ENCODE measurements around the gene NAV3. TPM values are rescaled to one million over a fixed set of nuclear protein-coding genes. Genes with fewer than 3 reads are reported as not detected.

The NAV3 gene
- total and polyA plus RNA-seq, 5 experiments from 2014 or later: not detected

- H3K27me3 Mint-ChIP-seq: no peaks in the 10 kb centered on the region
- no peak overlapping the region for H3K4me3 Mint-ChIP-seq
- no peaks in the 10 kb centered on the region for H3K36me3 Mint-ChIP-seq
- ATAC-seq: no peak
- peaks cover 0 to 14% (median 4%) of the 10 kb centered on the region in 9 donors for H3K9me3 Mint-ChIP-seq
- H3K27ac Mint-ChIP-seq: no peak overlapping the region
- no peaks in the 10 kb centered on the region for H3K4me1 Mint-ChIP-seq
- no peak for DNase-seq
- POLR2A ChIA-PET: no interaction called here
Observed at GRCh38 chr12:77946541-77947061, 115.9 kb downstream of the NAV3 start.

GRCh38 chr12:77947330-77947729 is 116.6 kb downstream of the NAV3 start:
- H3K27me3 Mint-ChIP-seq: no peaks in the 10 kb centered on the region
- H3K27ac Mint-ChIP-seq: no peak overlapping the region
- H3K36me3 Mint-ChIP-seq: no peaks in the 10 kb centered on the region
- POLR2A ChIA-PET: no interaction called here
- no peaks in the 10 kb centered on the region for H3K4me1 Mint-ChIP-seq
- DNase-seq (no peak), ATAC-seq (no peak)
- H3K9me3 Mint-ChIP-seq: peaks cover 0 to 19% (median 4%) of the 10 kb centered on the region in 9 donors
- H3K4me3 Mint-ChIP-seq: no peak overlapping the region

- DNase-seq (no peak), ATAC-seq (no peak)
- Mint-ChIP-seq H3K36me3 (no peaks in the 10 kb centered on the region), H3K27me3 (no peaks in the 10 kb centered on the region), H3K4me3 (no peak overlapping the region), H3K9me3 (peaks cover 0 to 22% (median 4%) of the 10 kb centered on the region in 9 donors), H3K27ac (no peak overlapping the region), H3K4me1 (no peaks in the 10 kb centered on the region)
- POLR2A ChIA-PET: no interaction called here
Observed at GRCh38 chr12:77947746-77948145, 117.1 kb downstream of the NAV3 start.

DNA sequence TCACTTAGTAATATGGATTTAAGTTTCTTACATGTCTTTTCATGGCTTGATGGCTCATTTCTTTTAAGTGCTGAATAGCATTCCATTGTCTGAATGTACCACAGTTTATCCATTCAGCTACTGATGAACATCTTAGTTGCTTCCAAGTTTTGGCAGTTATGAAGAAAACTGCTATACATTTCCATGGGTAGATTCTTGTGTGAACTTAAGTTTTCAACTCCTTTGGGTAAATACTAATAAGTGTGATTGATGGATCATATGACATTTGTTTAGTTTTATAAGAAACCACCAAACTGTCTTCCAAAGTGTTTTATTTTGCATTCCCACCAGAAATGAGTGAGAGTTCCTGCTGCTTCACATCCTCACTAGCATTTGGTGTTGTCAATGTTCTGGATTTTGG is 119.2 kb downstream of the NAV3 start:
- no peak for DNase-seq
- H3K4me3 Mint-ChIP-seq: no peak overlapping the region
- H3K36me3 Mint-ChIP-seq: no peaks in the 10 kb centered on the region
- ATAC-seq: no peak
- H3K27me3 Mint-ChIP-seq: no peaks in the 10 kb centered on the region
- H3K9me3 Mint-ChIP-seq: peaks cover 0 to 9% (median 4%) of the 10 kb centered on the region in 9 donors
- POLR2A ChIA-PET: no interaction called here
- no peak overlapping the region for H3K27ac Mint-ChIP-seq
- H3K4me1 Mint-ChIP-seq: no peaks in the 10 kb centered on the region

DNA sequence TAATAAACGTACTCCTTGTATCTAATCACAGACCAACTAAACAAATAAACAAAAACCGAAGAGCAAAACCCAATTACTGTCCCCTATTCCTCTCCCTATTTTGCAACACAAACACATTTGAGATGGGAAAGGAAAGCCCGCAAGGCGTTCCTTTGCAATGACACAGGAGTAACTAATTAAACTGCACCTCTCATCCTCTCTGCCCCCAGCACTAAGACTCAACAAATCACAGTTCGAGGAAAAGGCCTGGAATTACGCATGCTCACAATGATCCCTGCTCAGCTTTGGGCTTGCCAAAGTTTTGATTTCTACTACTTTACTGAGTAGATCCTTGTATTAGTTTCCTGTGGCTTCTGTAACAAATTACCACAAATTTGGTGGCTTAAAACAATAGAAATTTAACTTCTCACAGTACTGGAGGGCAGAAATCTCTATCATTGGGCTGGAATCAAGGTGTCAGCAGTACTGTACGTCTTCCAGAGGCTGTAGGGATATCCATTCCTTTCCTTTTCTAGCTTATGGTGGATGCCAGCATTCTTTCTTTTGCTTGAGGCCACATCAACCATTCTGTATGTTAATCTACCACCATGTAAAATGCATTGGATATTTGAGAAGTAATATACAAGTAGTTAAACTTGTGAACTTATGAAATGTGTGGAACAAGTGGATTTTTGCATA is 123.0 kb downstream of the NAV3 start:
- ATAC-seq: no peak

GRCh38 chr12:77954206-77954555 is 123.5 kb downstream of the NAV3 start:
- POLR2A ChIA-PET: no interaction called here
- H3K36me3 Mint-ChIP-seq: no peaks in the 10 kb centered on the region
- no peak overlapping the region for H3K27ac Mint-ChIP-seq
- no peaks in the 10 kb centered on the region for H3K4me1 Mint-ChIP-seq
- ATAC-seq: no peak
- H3K4me3 Mint-ChIP-seq: no peak overlapping the region
- DNase-seq: no peak
- H3K9me3 Mint-ChIP-seq: peaks cover 0 to 10% (median 2%) of the 10 kb centered on the region in 9 donors
- no peaks in the 10 kb centered on the region for H3K27me3 Mint-ChIP-seq

More for the DNA sequence above, 123.0 kb downstream of the NAV3 start:
- H3K4me1 Mint-ChIP-seq: no peaks in the 10 kb centered on the region
- H3K4me3 Mint-ChIP-seq: no peak overlapping the region
- H3K27ac Mint-ChIP-seq: no peak overlapping the region
- DNase-seq: no peak
- POLR2A ChIA-PET: no interaction called here
- H3K9me3 Mint-ChIP-seq: peaks cover 0 to 11% (median 4%) of the 10 kb centered on the region in 9 donors
- no peaks in the 10 kb centered on the region for H3K27me3 Mint-ChIP-seq
- H3K36me3 Mint-ChIP-seq: no peaks in the 10 kb centered on the region

DNA sequence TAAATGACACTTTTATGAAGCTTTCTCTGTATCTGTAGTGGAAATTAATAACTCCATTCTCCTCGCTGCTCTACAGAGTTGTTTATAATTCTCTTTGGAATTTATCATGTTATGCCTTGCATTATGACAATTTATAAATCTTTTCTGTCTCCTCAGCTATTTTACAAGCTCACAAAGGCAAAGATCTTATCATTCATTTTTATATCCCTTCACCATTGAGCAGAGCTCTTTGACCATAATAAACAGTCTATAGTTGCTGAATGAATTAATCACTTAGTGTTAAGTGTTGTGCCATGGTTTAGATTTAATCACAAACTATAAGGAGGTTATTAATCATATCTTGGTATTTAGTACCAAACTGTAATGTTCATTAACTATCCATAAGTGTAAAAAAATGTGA is 126.4 kb downstream of the NAV3 start:
- POLR2A ChIA-PET: no interaction called here
- Mint-ChIP-seq H3K4me3 (no peak overlapping the region), H3K9me3 (peaks cover 0 to 13% (median 3%) of the 10 kb centered on the region in 9 donors), H3K27ac (no peak overlapping the region), H3K36me3 (no peaks in the 10 kb centered on the region), H3K4me1 (no peaks in the 10 kb centered on the region), H3K27me3 (no peaks in the 10 kb centered on the region)
- DNase-seq (no peak), ATAC-seq (no peak)

DNA sequence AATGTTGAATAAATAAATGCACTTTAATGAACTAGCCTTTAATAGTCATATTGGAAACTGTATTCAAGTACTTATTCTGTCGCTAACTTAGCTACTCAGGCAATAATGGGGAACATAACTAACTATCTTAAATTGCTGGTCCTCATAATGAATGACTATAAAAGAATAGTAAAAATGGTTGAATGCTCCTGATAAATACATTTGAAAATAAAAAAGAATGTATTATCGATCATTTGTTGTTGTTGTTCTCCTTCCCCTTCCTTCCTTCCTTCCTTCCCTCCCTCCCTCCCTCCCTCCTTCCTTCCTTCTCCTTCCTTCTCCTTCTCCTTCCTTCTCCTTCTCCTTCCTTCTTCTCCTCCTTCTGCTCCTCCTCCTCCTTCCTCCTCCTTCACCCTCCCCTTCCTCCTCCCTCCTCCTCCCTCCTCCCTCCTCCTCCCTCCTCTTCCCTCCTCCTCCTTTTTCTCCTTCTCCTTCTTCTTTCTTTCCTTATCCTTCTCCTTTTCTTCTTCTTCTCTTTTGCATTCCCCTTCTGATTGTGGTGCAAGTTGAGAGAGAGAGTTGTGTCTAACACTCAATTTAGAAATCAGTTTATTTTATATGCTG is 133.0 kb downstream of the NAV3 start:
- Mint-ChIP-seq H3K4me3 (no peak overlapping the region), H3K27me3 (no peaks in the 10 kb centered on the region), H3K27ac (no peak overlapping the region), H3K36me3 (no peaks in the 10 kb centered on the region), H3K4me1 (no peaks in the 10 kb centered on the region), H3K9me3 (peaks cover 0 to 21% (median 3%) of the 10 kb centered on the region in 9 donors)
- ATAC-seq (no peak), DNase-seq (no peak)
- POLR2A ChIA-PET: no interaction called here

GRCh38 chr12:77965790-77966189 is 135.1 kb downstream of the NAV3 start:
- H3K9me3 Mint-ChIP-seq: peaks cover 0 to 21% (median 3%) of the 10 kb centered on the region in 9 donors
- H3K4me3 Mint-ChIP-seq: no peak overlapping the region
- no peaks in the 10 kb centered on the region for H3K4me1 Mint-ChIP-seq
- ATAC-seq (no peak), DNase-seq (no peak)
- no peaks in the 10 kb centered on the region for H3K36me3 Mint-ChIP-seq
- no peaks in the 10 kb centered on the region for H3K27me3 Mint-ChIP-seq
- POLR2A ChIA-PET: no interaction called here
- no peak overlapping the region for H3K27ac Mint-ChIP-seq

DNA sequence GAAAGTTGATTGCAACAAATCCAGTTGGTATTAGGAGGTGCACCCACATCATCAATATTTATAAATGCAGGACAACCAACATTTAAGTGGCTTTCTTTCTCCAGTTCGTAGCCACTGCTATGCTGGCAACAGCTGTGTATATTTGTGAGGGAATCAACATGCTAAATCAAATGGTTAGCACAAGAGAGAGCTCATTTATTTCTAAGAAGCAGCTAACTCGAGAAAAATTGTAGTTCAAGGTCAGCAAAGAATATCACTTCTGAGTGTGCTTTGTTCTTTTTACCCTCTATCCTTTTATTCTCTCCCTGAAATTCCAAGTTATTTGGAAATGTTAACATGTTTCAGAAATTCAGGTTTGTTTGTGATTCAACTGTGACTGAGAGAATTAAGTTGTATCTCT is 137.3 kb downstream of the NAV3 start:
- peaks cover 0 to 9% (median 0%) of the 10 kb centered on the region in 9 donors for H3K9me3 Mint-ChIP-seq
- no peaks in the 10 kb centered on the region for H3K27me3 Mint-ChIP-seq
- no peak overlapping the region for H3K4me3 Mint-ChIP-seq
- H3K36me3 Mint-ChIP-seq: no peaks in the 10 kb centered on the region
- ATAC-seq (no peak), DNase-seq (no peak)
- POLR2A ChIA-PET: no interaction called here
- H3K27ac Mint-ChIP-seq: no peak overlapping the region
- H3K4me1 Mint-ChIP-seq: no peaks in the 10 kb centered on the region

- H3K4me1 Mint-ChIP-seq: no peaks in the 10 kb centered on the region
- H3K27ac Mint-ChIP-seq: no peak overlapping the region
- no peaks in the 10 kb centered on the region for H3K36me3 Mint-ChIP-seq
- ATAC-seq (no peak), DNase-seq (no peak)
- POLR2A ChIA-PET: no interaction called here
- H3K27me3 Mint-ChIP-seq: no peaks in the 10 kb centered on the region
- peaks cover 0 to 8% (median 0%) of the 10 kb centered on the region in 9 donors for H3K9me3 Mint-ChIP-seq
- no peak overlapping the region for H3K4me3 Mint-ChIP-seq
Observed at GRCh38 chr12:77968571-77968970, 137.9 kb downstream of the NAV3 start.

GRCh38 chr12:77973579-77973978 is 142.9 kb downstream of the NAV3 start:
- H3K4me3 Mint-ChIP-seq: no peak overlapping the region
- no peaks in the 10 kb centered on the region for H3K27me3 Mint-ChIP-seq
- H3K27ac Mint-ChIP-seq: no peak overlapping the region
- no peaks in the 10 kb centered on the region for H3K4me1 Mint-ChIP-seq
- ATAC-seq (no peak), DNase-seq (no peak)
- POLR2A ChIA-PET: no interaction called here
- peaks cover 0 to 15% (median 2%) of the 10 kb centered on the region in 9 donors for H3K9me3 Mint-ChIP-seq
- no peaks in the 10 kb centered on the region for H3K36me3 Mint-ChIP-seq

DNA sequence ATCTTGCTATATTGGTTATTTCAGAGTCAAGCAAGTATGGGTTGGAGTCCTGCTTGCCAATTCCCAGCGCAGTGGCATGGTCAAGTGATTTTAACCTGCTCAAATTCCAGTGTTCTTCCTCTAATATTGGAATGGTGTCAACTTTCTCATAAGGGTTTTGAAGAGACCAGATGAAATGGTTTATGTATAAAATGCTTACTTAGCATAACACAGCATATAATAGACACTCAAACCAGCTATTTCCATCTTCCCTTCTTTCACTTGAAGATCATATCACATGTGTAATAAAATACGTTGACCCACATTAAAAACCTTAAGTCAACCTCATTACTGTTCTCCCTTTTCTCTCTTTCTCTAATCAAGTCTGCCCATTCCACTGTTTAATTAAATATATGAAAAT is 144.0 kb downstream of the NAV3 start:
- no peak overlapping the region for H3K27ac Mint-ChIP-seq
- DNase-seq: no peak
- peaks cover 0 to 15% (median 2%) of the 10 kb centered on the region in 9 donors for H3K9me3 Mint-ChIP-seq
- no peaks in the 10 kb centered on the region for H3K27me3 Mint-ChIP-seq
- H3K36me3 Mint-ChIP-seq: no peaks in the 10 kb centered on the region
- POLR2A ChIA-PET: no interaction called here
- no peaks in the 10 kb centered on the region for H3K4me1 Mint-ChIP-seq
- ATAC-seq: no peak
- no peak overlapping the region for H3K4me3 Mint-ChIP-seq

Measured in naive thymus-derived CD8-positive, alpha-beta T cell (primary cell).